Ovary (tissue), 3 donors: Measurements from ENCODE around the gene LMOD3.

ENCODE experiments used
- CTCF ChIP-seq, 3 donors: fragments of 450-650 bp in 2 of 3; fragments of 200-600 bp in 1 of 3; IDR thresholded peaks; one replicate each; pipeline versions ENCODE4 v1.5.1 to v1.8.0; 2016 to 2022; ENCODE audit warnings: antibody characterized with exemption in 3 of 3, mild to moderate bottlenecking in 1 of 3
- POLR2A ChIP-seq: fragments of 450-650 bp; IDR thresholded peaks from one replicate; pipeline ENCODE4 v1.6.1; 2017; ENCODE audit warnings: antibody characterized with exemption, mild to moderate bottlenecking, moderate library complexity
- donor health status: DM: no; HTN: no; CAD: no.

GRCh38 chr3:69091389-69092029 is 30.9 kb downstream of the LMOD3 start:
- TF ChIP-seq CTCF (IDR thresholded peaks at IDR 0.05) (no peak), POLR2A (no peak)
